Measurements from ENCODE around the gene IL9R.
A peak's percentile ranks its signal among the peaks of the same experiment; 100 is the strongest.
"Not testable (repeated sequence)": the region's sequence is repeated elsewhere in the genome, so short reads cannot be mapped to it uniquely, and the experiment has no call there.

IL9R gene

DNA sequence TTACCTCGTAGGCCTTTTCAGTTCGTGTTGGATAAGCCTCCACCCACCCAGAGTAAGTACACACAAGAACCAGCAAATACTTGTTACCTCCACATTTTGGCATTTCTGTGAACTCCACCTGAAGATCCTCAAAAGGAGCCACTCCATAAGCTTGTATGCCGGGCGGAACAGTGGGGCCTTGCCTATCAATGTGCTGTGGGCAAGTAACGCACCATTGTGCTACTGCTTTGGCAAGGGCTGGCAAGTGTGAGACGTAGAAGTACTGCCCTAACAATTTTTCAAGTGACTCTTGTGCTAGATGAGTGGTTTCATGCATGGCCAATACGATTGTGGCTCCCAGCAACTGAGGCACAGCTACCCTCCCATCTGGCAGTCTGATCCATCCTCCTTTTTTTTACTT is 25.3 kb upstream of the IL9R start:
- not testable (repeated sequence) for H3K36me3 Mint-ChIP-seq (ENCODE audit: low read depth); DNase-seq; H3K27ac Mint-ChIP-seq; H3K9me3 Mint-ChIP-seq; H3K4me3 Mint-ChIP-seq; H3K4me1 Mint-ChIP-seq (ENCODE audit: low read depth)
- H3K27me3 Mint-ChIP-seq: peaks cover 59% of the 10 kb centered on the region

DNA sequence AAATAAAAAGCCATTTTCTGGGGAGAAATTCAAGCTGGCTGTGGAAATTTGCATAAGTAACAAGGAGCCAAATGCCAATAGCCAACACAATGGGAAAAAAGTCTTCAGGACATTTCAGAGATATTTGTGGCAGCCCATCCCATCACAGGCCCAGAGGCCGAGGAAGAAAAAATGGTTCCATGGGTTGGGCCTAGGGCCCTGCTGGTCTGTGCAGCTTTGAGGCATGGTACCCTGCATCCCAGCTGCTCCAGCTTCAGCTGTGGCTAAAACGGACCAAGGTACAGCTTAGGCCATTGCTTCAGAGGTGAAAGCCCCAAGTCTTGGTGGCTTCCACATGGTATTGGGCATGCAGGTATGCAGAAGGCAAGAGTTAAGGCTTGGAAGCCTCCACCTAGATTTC is 14.2 kb upstream of the IL9R start:
- peaks cover 19% of the 10 kb centered on the region for H3K27me3 Mint-ChIP-seq
- no peak for DNase-seq
- no peaks in the 10 kb centered on the region for H3K4me1 Mint-ChIP-seq (ENCODE audit: low read depth)
- peaks cover 4% of the 10 kb centered on the region for H3K9me3 Mint-ChIP-seq
- no peak overlapping the region for H3K4me3 Mint-ChIP-seq
- no peaks in the 10 kb centered on the region for H3K36me3 Mint-ChIP-seq (ENCODE audit: low read depth)
- H3K27ac Mint-ChIP-seq: no peak overlapping the region

DNA sequence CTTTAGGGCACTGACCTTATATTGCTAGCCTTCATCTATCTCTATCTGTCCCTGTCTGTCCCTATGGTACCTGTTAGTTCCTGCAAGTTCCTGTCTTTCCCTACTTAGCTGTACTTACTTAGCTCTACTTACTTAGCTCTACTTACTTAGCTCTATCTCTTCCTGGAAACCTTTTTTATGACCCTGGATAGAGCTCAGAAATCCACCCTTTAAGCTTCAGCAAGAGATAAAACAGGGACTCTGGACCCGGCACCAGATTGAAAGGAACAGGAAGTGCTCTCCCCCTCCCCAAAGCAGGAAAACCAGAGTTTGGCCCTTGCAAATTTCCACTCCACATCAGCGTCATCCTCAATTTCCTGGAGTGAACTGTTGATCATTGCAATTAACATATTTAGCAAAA is 12.3 kb upstream of the IL9R start:
- no peak overlapping the region for H3K27ac Mint-ChIP-seq
- no peak overlapping the region for H3K4me3 Mint-ChIP-seq
- H3K9me3 Mint-ChIP-seq: peaks cover 4% of the 10 kb centered on the region
- H3K27me3 Mint-ChIP-seq: peaks cover 20% of the 10 kb centered on the region
- H3K4me1 Mint-ChIP-seq (ENCODE audit: low read depth): no peaks in the 10 kb centered on the region
- DNase-seq: no peak
- no peaks in the 10 kb centered on the region for H3K36me3 Mint-ChIP-seq (ENCODE audit: low read depth)

DNA sequence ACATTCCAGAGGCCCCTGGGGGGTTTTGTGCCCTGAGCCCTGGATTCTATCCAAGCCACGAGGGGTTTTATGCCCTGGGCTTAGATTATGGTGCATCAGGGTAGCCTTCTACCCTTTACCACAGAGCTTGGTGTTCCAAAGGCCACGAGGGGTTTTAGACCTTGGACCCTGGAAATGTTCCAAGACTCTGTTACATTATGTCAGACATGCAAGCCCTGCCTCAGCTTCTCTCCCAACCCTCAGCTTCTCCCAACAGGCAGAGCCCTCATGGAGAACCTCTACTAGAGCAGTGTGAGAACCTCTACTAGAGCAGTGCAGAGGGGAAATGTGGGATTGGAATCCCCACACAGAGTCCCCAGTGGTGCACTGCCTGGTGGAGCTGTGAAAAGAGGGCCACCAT is 10.5 kb upstream of the IL9R start:
- peaks cover 25% of the 10 kb centered on the region for H3K27me3 Mint-ChIP-seq
- H3K4me1 Mint-ChIP-seq (ENCODE audit: low read depth); DNase-seq; H3K4me3 Mint-ChIP-seq; H3K9me3 Mint-ChIP-seq; H3K27ac Mint-ChIP-seq; H3K36me3 Mint-ChIP-seq (ENCODE audit: low read depth): not testable (repeated sequence)

DNA sequence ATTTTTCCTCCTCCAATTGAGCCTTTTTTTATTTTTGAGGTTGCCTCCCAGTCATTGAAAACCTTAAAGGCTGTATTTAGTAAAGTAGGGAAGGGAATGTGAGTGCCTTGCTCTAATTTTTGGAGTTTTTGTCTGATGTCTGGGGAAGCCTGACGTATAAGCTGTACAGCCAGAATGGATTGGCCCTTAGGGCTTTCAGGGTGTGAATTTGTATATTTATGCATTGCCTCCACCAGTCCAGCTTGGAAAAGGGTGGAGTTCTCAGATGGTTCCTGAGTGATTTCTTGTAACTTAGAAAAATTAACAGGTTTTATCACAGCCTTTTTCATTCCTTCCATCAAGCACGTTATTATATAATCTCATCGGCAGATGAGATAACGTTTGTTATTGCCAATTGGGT is 8.6 kb upstream of the IL9R start:
- no peak for DNase-seq
- H3K4me3 Mint-ChIP-seq: no peak overlapping the region
- peaks cover 23% of the 10 kb centered on the region for H3K27me3 Mint-ChIP-seq
- no peaks in the 10 kb centered on the region for H3K9me3 Mint-ChIP-seq
- H3K36me3 Mint-ChIP-seq (ENCODE audit: low read depth): no peaks in the 10 kb centered on the region
- H3K27ac Mint-ChIP-seq: no peak overlapping the region
- H3K4me1 Mint-ChIP-seq (ENCODE audit: low read depth): no peaks in the 10 kb centered on the region

DNA sequence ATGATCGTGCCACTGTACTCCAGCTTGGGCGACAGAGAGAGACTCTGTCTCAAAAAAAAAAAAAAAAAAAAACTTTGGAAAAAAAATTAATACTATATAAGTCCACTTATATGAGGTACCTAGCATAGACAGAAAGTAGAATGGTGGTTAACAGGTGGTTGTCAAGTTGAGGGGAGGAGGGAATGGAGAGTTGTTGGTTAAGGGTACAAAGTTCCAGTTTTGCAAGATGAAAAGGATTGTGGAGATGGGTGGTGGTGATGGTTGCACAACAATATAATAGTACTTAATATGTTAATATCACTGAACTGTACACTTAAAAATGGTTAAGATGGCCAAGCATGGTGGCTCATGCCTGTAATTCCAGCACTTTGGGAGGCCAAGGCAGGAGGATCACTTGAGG is 4.1 kb upstream of the IL9R start:
- DNase-seq: no peak
- no peaks in the 10 kb centered on the region for H3K36me3 Mint-ChIP-seq (ENCODE audit: low read depth)
- peaks cover 15% of the 10 kb centered on the region for H3K4me1 Mint-ChIP-seq (ENCODE audit: low read depth)
- H3K27ac Mint-ChIP-seq: no peak overlapping the region
- no peaks in the 10 kb centered on the region for H3K9me3 Mint-ChIP-seq
- H3K27me3 Mint-ChIP-seq: peaks cover 17% of the 10 kb centered on the region
- H3K4me3 Mint-ChIP-seq: no peak overlapping the region

DNA sequence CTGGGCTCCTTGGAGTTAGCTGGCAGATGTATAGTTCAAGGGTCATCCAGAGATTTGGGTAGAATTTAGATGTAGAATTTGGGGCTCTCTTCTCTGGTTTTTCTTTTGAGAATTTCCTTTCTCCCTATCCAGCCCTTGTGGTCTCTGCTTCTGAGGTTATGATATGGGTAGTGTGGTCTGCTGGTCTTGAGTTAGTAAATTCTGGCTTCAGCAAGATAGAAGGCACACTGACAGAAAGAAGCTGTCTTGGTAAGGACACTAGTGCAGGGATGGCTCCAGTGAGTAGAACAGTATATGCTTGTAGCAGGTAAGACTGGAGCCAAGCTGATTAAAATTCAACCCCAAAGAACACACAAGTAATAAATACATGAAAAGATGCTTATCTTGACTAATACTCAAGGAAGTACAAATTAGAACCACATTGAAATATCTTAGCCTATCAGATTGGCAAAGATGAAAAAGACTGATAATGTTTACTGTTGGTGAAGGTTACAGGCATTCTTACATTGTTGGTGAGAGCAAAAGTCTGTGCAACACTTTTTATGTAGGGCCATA is 2.1 kb upstream of the IL9R start:
- H3K4me1 Mint-ChIP-seq (ENCODE audit: low read depth): peaks cover 15% of the 10 kb centered on the region
- H3K27ac Mint-ChIP-seq: no peak overlapping the region
- no peak overlapping the region for H3K4me3 Mint-ChIP-seq
- no peaks in the 10 kb centered on the region for H3K9me3 Mint-ChIP-seq
- no peak for DNase-seq
- peaks cover 11% of the 10 kb centered on the region for H3K27me3 Mint-ChIP-seq
- no peaks in the 10 kb centered on the region for H3K36me3 Mint-ChIP-seq (ENCODE audit: low read depth)

DNA sequence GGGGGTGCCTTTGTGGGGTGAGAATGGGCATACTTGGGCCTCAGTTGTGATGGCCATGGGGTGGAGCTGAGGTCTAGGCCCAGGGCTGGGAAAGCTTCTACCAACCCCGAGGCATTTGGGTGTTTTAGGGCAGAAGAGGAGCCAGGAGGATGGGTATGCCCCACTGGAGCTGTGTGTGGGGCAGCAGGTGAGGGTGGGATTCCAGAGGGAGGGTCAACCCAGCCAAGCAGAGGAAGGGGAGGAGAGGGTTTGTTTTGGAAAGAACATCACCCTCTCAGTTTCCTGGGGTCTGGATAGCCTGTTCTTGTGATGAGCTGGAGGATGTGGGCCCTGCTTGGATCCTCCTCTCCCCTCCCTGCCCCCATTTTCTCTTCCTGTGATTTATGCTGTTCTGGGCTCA is 620 bp downstream of the IL9R start:
- Mint-ChIP-seq H3K27ac (no peak overlapping the region), H3K27me3 (no peaks in the 10 kb centered on the region), H3K4me1 (ENCODE audit: low read depth) (peaks cover 23% of the 10 kb centered on the region), H3K36me3 (ENCODE audit: low read depth) (no peaks in the 10 kb centered on the region), H3K4me3 (peak overlapping the region; percentile 38), H3K9me3 (no peaks in the 10 kb centered on the region)
- no peak for DNase-seq

DNA sequence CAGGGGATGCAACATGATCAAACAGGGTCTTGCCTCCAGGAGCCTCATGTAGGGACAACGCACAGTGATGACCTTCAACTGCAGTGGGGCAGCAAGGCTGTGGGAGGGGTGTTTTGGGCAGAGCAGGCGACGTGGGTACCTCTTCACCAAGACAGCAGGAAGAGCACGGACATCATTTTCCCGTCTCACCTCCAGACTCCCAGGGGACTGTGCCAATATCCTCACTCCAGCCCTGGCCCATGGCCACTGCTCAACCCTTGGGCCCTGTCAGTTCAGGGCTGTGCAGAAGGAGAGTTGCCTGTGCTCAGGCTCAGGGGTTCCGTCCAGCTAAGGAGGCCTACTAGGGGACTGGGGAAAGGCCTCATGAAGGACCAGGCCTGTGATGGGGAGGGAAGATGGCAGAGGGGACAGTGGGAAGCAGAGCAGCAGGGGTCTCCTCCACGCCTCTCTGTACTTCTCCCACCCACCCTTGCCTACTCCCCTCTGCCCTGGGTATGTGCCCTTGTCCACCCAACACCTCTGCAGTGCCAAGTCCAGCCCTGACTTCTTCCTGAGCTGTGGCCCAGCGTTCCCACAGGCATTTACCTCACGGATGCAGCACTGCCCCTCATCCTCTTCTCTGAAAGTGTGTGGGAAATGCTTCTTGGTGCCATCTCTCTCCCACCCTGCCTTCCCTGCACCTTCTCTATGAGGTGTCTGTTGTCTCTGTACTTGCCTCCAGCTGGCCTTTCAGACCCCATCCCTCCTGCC is 1.4 kb downstream of the IL9R start:
- no peaks in the 10 kb centered on the region for H3K9me3 Mint-ChIP-seq
- DNase-seq: no peak
- H3K27ac Mint-ChIP-seq: no peak overlapping the region
- no peak overlapping the region for H3K4me3 Mint-ChIP-seq
- no peaks in the 10 kb centered on the region for H3K27me3 Mint-ChIP-seq
- peaks cover 25% of the 10 kb centered on the region for H3K4me1 Mint-ChIP-seq (ENCODE audit: low read depth)
- H3K36me3 Mint-ChIP-seq (ENCODE audit: low read depth): no peaks in the 10 kb centered on the region

DNA sequence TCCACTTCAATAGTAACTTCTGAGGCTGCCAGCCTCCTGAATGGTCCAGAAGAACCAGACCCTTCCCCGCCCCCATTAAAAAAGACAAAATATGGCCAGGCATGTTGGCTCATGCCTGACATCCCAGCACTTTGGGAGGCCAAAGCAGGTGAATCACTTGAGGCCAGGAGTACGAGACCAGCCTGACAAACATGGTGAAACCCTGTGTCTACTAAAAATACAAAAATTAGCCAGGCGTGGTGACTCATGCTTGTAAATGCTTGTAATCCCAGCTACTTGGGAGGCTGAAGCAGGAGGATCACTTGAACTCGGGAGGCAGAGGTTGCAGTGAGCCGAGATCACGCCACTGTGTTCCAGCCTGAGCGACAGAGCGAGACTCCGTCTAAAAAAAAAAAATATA is 2.3 kb downstream of the IL9R start:
- not testable (repeated sequence) for H3K27ac Mint-ChIP-seq

DNA sequence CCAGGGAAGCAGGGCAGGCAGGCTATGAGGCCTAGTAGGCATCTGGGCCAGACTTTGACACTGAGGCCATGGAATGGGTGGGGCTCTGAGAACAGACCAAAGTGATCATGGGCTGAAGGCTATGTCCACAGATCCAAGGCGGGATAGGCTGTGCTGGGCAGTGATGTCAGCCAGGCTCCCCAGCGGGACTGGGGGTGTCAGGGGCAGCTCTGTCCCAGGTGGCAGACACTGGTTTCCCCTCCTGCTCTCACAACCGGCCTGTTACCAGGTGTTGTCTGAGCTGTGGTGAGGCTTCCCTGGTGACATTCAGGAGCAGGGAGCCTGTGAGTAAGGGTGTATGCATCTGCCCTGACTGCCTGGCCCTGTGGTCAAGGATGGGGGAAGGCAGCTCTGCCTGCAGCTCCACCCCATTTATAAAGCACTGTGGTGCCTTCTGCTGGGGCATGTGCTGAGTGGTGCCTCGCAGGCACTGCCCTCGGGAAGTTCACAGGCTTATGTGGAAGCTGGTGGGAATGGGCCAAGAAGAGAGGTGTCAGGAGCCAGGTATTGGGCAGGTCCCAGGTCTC is 2.9 kb downstream of the IL9R start:
- Mint-ChIP-seq H3K9me3 (no peaks in the 10 kb centered on the region), H3K27ac (no peak overlapping the region), H3K4me3 (no peak overlapping the region), H3K4me1 (ENCODE audit: low read depth) (peaks cover 26% of the 10 kb centered on the region), H3K36me3 (ENCODE audit: low read depth) (no peaks in the 10 kb centered on the region), H3K27me3 (no peaks in the 10 kb centered on the region)
- DNase-seq: no peak

More for the DNA sequence above, 2.3 kb downstream of the IL9R start:
- H3K4me3 Mint-ChIP-seq; DNase-seq; H3K9me3 Mint-ChIP-seq; H3K36me3 Mint-ChIP-seq (ENCODE audit: low read depth); H3K27me3 Mint-ChIP-seq: not testable (repeated sequence)
- H3K4me1 Mint-ChIP-seq (ENCODE audit: low read depth): peaks cover 26% of the 10 kb centered on the region

DNA sequence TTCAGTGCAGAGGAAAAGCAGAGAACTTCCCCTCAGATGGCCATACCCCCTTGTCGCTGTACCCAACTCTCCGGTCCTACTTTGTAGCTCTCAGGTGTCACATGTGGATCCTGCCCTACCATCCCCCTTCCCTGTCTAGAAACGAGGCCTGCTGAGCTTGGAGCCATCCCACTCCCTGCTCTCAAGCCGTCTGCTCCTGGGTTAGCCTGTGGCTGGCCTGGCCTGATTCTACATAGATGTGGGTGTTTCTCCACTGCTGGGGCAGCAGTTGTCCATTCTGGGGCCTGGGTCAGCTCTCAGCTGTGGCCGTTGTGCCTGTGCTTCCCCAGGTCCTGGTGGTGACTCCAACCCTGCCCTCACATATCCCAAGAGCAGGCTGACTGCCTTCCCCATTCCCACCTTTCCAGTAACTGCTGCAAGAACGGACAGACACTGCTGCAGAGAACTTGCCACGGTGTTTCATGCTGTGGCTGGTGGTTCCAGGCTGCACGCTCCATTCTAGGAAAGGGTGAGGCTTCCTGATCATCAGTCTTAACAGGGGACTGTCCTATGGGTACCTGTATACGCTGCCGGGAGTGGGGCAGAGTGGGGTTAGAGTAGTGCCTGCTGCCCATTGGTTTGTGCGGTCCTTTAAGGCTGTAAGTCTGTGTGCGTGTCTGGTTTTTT is 3.6 kb downstream of the IL9R start:
- Mint-ChIP-seq H3K4me1 (ENCODE audit: low read depth) (peaks cover 25% of the 10 kb centered on the region), H3K36me3 (ENCODE audit: low read depth) (no peaks in the 10 kb centered on the region), H3K27ac (no peak overlapping the region), H3K27me3 (no peaks in the 10 kb centered on the region), H3K9me3 (no peaks in the 10 kb centered on the region), H3K4me3 (no peak overlapping the region)
- no peak for DNase-seq

DNA sequence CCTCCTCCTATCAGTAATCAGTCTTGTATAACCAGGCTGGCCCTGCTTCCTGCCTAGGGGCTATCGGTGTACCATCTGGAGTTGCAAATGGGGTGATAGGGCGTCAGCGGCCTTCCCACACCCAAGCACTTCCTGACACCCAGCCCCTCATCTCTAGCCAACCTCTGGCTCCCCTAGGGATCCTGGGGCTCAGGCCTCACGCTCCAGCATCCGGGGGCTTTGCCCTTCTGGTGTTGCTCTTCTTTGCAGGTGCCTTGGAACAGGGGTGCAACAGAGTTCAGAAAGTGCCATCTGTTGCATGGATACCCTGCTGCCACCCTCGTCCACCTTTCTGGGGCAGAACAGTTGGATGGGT is 4.1 kb downstream of the IL9R start:
- Mint-ChIP-seq H3K27me3 (no peaks in the 10 kb centered on the region), H3K36me3 (ENCODE audit: low read depth) (no peaks in the 10 kb centered on the region), H3K4me1 (ENCODE audit: low read depth) (peaks cover 24% of the 10 kb centered on the region), H3K4me3 (no peak overlapping the region), H3K27ac (no peak overlapping the region), H3K9me3 (no peaks in the 10 kb centered on the region)
- DNase-seq: no peak

DNA sequence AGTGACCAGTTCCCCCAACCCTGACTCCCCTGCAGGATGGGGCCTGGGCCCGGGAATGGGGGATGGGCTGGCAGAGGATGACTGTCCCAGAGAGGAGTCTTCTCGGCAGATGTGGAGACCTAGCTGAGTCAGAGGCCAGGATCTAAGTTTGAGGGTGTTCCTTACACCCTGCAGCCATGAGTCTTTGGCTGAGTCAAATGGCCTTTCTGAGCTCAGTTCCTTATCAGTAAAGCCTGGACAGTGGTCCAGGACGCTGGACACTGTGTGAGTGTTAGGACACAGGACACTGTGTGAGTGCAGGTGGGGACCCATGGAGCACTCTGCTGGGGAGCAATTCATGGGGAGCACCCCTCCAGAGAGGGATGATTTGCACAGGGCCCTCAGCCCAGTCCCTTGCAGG is 5.0 kb downstream of the IL9R start:
- Mint-ChIP-seq H3K4me3 (no peak overlapping the region), H3K27me3 (no peaks in the 10 kb centered on the region), H3K27ac (no peak overlapping the region), H3K36me3 (ENCODE audit: low read depth) (no peaks in the 10 kb centered on the region), H3K9me3 (no peaks in the 10 kb centered on the region), H3K4me1 (ENCODE audit: low read depth) (peaks cover 18% of the 10 kb centered on the region)
- DNase-seq: no peak

DNA sequence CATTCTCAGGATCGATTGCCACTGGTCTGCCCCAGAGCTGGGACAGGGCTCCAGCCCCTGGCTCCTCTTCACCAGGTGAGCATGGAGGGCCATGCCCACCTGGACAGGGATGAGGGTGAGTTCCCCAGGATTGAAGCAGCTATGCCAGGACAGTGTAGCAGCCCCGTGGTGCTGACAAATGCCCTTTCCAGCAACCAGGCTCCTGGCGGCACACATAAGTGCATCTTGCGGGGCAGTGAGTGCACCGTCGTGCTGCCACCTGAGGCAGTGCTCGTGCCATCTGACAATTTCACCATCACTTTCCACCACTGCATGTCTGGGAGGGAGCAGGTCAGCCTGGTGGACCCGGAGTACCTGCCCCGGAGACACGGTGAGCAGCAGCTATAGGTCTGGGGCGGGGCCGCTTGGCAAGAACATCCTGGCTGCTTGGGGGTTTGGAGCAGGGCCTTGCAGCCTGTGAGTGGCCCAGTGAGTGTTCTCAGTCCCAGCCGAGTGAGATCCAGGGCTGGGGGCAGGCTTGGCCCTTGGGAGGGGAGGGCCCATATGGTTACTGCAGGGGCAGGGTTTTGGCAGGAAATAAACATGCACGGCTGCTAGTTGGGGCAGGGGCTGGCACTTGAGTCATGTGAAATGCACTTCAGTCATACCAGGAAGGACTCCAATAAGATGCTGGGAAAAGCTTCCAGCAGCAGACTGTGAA is 6.1 kb downstream of the IL9R start:
- Mint-ChIP-seq H3K27ac (peak overlapping the region; percentile 53), H3K36me3 (ENCODE audit: low read depth) (no peaks in the 10 kb centered on the region), H3K4me3 (no peak overlapping the region), H3K4me1 (ENCODE audit: low read depth) (peaks cover 11% of the 10 kb centered on the region), H3K9me3 (no peaks in the 10 kb centered on the region), H3K27me3 (no peaks in the 10 kb centered on the region)
- DNase-seq: no peak
